Ishikawa (cell line): ENCODE measurements around the gene CISD3.

Source experiments
- CEBPB ChIP-seq: IDR thresholded peaks from 2 replicates; pipeline ENCODE4 v1.6.1; 2012
- MAX ChIP-seq: IDR thresholded peaks from 2 replicates; pipeline ENCODE4 v1.6.1; 2012
- RAD21 ChIP-seq: IDR thresholded peaks from 2 replicates; pipeline ENCODE4 v1.6.1; 2012; ENCODE audit warnings: low read depth
- TCF12 ChIP-seq: IDR thresholded peaks from 2 replicates; pipeline ENCODE4 v1.6.1; 2012; ENCODE audit warnings: low read depth
- YY1 ChIP-seq: IDR thresholded peaks from 2 replicates; pipeline ENCODE4 v1.6.1; 2012; ENCODE audit warnings: low read depth

DNA sequence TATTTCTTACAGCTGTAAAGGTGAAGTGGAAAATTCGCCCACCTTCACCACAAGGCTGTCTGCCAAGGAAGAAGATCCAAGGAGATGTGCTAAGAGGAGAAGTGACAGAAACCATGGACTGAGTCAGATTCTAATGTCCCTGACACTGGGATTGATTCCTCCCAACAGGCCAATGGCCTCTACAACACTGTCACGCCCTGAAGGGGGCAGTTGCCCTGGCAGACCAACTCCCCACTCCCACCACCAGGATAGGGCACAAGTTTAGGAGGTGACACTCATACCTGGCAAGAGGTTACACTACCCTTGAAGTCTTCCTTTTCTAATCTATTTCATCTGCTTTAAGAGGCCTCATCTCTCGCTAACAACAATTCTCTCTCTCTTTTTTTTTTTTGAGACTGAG, 53.1 kb downstream of the CISD3 start:
- TF ChIP-seq MAX (no peak), TCF12 (no peak), RAD21 (no peak), CEBPB (no peak), YY1 (no peak)
